ENCODE results near the gene ENO2.
A peak's percentile ranks its signal among the peaks of the same experiment; 100 is the strongest.

The ENO2 gene

GRCh38 chr12:6938353-6939190, 24.2 kb downstream of the ENO2 start:
- TF ChIP-seq CTCF (IDR thresholded peaks at IDR 0.05; ENCODE audit: low read depth, low read length, missing control alignments) = no peak
- in situ Hi-C loops (cut with HindIII; ENCODE audit: low sequenced_read_pairs) = no loop called here
- no peak for DNase-seq (ENCODE audit: low read depth)
- H3K4me3 ChIP-seq (ENCODE audit: low read depth, low read length) = peak overlapping the region; percentile 15

- DNase-seq (ENCODE audit: low read depth) = no peak
- in situ Hi-C loops (cut with HindIII; ENCODE audit: low sequenced_read_pairs) = no loop called here
- TF ChIP-seq CTCF (IDR thresholded peaks at IDR 0.05; ENCODE audit: low read depth, low read length, missing control alignments) = no peak
- no peak overlapping the region for H3K4me3 ChIP-seq (ENCODE audit: low read depth, low read length)
Observed at GRCh38 chr12:6939191-6939540, 24.8 kb downstream of the ENO2 start.

GRCh38 chr12:6941267-6941666, 26.9 kb downstream of the ENO2 start:
- in situ Hi-C loops (cut with HindIII; ENCODE audit: low sequenced_read_pairs) = no loop called here

GRCh38 chr12:6941782-6942181, 27.4 kb downstream of the ENO2 start:
- in situ Hi-C loops (cut with HindIII; ENCODE audit: low sequenced_read_pairs) = no loop called here

More at GRCh38 chr12:6941267-6941666, 26.9 kb downstream of the ENO2 start:
- no peak for DNase-seq (ENCODE audit: low read depth)
- TF ChIP-seq CTCF (IDR thresholded peaks at IDR 0.05; ENCODE audit: low read depth, low read length, missing control alignments) = no peak
- H3K4me3 ChIP-seq (ENCODE audit: low read depth, low read length) = no peak overlapping the region

GRCh38 chr12:6942331-6942665, 27.9 kb downstream of the ENO2 start:
- TF ChIP-seq CTCF (IDR thresholded peaks at IDR 0.05; ENCODE audit: low read depth, low read length, missing control alignments) = no peak
- no peak for DNase-seq (ENCODE audit: low read depth)
- no peak overlapping the region for H3K4me3 ChIP-seq (ENCODE audit: low read depth, low read length)
- in situ Hi-C loops (cut with HindIII; ENCODE audit: low sequenced_read_pairs) = no loop called here

More at GRCh38 chr12:6941782-6942181, 27.4 kb downstream of the ENO2 start:
- DNase-seq (ENCODE audit: low read depth) = no peak
- TF ChIP-seq CTCF (IDR thresholded peaks at IDR 0.05; ENCODE audit: low read depth, low read length, missing control alignments) = no peak
- no peak overlapping the region for H3K4me3 ChIP-seq (ENCODE audit: low read depth, low read length)

GRCh38 chr12:6943389-6943721, 29.0 kb downstream of the ENO2 start:
- peak; percentile 87 for DNase-seq (ENCODE audit: low read depth)
- in situ Hi-C loops (cut with HindIII; ENCODE audit: low sequenced_read_pairs) = no loop called here
- peak overlapping the region; percentile 69 for H3K4me3 ChIP-seq (ENCODE audit: low read depth, low read length)
- TF ChIP-seq CTCF (IDR thresholded peaks at IDR 0.05; ENCODE audit: low read depth, low read length, missing control alignments) = no peak

All from astrocyte of the cerebellum (primary cell).